Gastrocnemius medialis (tissue), 4 donors: Measurements from ENCODE around the gene LHFPL5.

Experiments used
- POLR2A ChIP-seq, 2 donors: fragments of 450-650 bp; IDR thresholded peaks; one replicate each; pipeline ENCODE4 v1.6.1; 2017; ENCODE audit warnings: antibody characterized with exemption in 2 of 2, mild to moderate bottlenecking in 2 of 2, moderate library complexity in 2 of 2
- TF ChIP-seq, protein P1 (sequence below), 5 experiments: fragments of 450-650 bp in 3 of 5; fragments of 200-600 bp in 2 of 5; sonication (generic) in 2 of 5; IDR thresholded peaks in 4 of 5; conservative IDR thresholded peaks in 1 of 5; 1 replicate in 4 of 5; 2 replicates in 1 of 5; pipeline ENCODE4 v1.5.1; 2016 to 2019; ENCODE audit warnings: antibody characterized with exemption in 5 of 5, mild to moderate bottlenecking in 3 of 5, moderate library complexity in 3 of 5

DNA sequence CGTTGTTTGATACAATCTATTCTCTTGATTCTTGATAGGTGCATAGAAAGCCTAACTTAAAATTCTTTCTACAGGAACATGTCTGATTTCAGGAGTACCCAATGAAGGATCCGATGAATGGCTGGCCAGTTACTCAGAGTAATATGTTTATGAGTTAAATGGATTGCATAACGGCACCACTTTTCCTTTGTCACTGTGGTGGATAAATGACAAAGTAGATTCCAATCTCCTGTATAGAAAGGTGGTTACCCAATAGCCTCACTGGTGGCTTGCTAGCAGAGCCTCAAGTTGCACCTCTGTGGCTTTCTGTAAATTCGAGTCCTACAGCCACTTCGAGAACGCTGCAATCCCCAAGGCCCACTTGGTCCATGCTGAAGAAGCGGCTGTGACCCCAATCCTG, 28.4 kb downstream of the LHFPL5 start:
- TF ChIP-seq, protein P1, sequence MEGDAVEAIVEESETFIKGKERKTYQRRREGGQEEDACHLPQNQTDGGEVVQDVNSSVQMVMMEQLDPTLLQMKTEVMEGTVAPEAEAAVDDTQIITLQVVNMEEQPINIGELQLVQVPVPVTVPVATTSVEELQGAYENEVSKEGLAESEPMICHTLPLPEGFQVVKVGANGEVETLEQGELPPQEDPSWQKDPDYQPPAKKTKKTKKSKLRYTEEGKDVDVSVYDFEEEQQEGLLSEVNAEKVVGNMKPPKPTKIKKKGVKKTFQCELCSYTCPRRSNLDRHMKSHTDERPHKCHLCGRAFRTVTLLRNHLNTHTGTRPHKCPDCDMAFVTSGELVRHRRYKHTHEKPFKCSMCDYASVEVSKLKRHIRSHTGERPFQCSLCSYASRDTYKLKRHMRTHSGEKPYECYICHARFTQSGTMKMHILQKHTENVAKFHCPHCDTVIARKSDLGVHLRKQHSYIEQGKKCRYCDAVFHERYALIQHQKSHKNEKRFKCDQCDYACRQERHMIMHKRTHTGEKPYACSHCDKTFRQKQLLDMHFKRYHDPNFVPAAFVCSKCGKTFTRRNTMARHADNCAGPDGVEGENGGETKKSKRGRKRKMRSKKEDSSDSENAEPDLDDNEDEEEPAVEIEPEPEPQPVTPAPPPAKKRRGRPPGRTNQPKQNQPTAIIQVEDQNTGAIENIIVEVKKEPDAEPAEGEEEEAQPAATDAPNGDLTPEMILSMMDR (IDR thresholded peaks at IDR 0.05 in 4 of 5, conservative IDR thresholded peaks at IDR 0.05 in 1 of 5): no peak
- no peak for TF ChIP-seq POLR2A (IDR thresholded peaks at IDR 0.05)
